Left ventricle myocardium inferior (tissue), 1 donor: ENCODE measurements around the gene RPUSD2. TPM values are rescaled to one million over a fixed set of nuclear protein-coding genes. Genes with fewer than 3 reads are reported as not detected.

Experiments used
- DNase-seq: peaks from one replicate; pipeline ENCODE4 v3.0.0-alpha.2; 2020
- H3K27ac ChIP-seq: fragments of 200-600 bp; replicated peaks from 2 replicates; pipeline ENCODE4 v1.8.0; 2021
- H3K27me3 ChIP-seq: fragments of 200-600 bp; 2 replicates; pipeline ENCODE4 v1.8.0; 2021; ENCODE audit warnings: low read depth
- H3K36me3 ChIP-seq: fragments of 200-600 bp; 2 replicates; pipeline ENCODE4 v1.8.0; 2021
- H3K4me1 ChIP-seq: fragments of 200-600 bp; 2 replicates; pipeline ENCODE4 v1.8.0; 2021
- H3K4me3 ChIP-seq: fragments of 200-600 bp; 2 replicates; pipeline ENCODE4 v1.8.0; 2021; ENCODE audit warnings: mild to moderate bottlenecking, moderate library complexity
- H3K9me3 ChIP-seq: fragments of 200-600 bp; replicated peaks from 2 replicates; pipeline ENCODE4 v1.8.0; 2021
- intact Hi-C: fragments of 100-400 bp; cut with micrococcal nuclease; formaldehyde crosslinking; loops from one replicate; pipeline ENCODE4 v1.11.0; 2022
- total RNA-seq: library from RNA; stranded (reverse); fragmentation: NEBNext Ultra II Directional; extraction: Animal tissue kit (Norgen Biotek cat#: 25700); gene quantifications from one replicate; pipeline ENCODE4 v1.2.1, GENCODE V29; 2021
- TF ChIP-seq, protein P1 (sequence below): fragments of 200-600 bp; IDR thresholded peaks from 2 replicates; pipeline ENCODE4 v1.8.0; 2021; ENCODE audit warnings: antibody characterized with exemption, mild to moderate bottlenecking, borderline replicate concordance
- donor health status: DM: no; HTN: yes; CAD: no; lungs with severe emphysema.

RPUSD2 gene
- total RNA-seq, 1 donor from 2014 or later, result 12.0 TPM

DNA sequence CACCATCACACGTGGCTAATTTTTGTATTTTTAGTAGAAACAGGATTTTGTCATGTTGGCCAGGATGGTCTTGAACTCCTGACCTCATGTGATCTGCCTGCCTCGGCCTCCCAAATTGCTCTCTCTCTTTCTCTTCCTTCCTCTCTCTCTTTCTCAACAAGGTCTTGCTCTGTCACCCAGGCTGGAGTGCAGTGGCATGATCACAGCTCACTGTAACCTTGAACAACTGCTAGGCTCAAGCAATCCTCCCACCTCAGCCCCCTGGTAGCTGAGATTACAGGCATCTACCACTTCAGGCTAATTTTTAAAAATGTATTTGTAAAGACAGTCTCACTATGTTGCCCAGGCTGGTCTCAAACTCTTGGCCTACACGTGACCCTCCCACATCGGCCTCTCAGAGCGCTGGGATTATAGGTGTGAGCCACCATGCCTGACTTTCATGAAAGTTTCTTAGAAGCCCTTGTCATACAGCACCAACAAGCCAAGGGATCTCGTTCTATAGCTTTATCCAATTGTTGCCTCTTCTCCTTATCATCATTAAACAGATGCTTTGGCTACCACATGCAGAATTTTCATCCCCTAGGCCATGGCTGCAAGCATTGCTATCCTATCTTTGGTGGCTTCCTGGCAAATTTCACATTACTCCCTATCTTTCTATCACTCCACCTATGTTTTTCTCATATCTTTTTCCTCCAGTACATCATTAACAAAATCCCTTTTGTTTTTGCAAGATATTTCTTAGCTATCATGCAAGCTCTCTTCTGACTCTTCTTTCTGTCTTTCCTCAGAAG lies 10.0 kb upstream of the RPUSD2 start:
- TF ChIP-seq, protein P1, sequence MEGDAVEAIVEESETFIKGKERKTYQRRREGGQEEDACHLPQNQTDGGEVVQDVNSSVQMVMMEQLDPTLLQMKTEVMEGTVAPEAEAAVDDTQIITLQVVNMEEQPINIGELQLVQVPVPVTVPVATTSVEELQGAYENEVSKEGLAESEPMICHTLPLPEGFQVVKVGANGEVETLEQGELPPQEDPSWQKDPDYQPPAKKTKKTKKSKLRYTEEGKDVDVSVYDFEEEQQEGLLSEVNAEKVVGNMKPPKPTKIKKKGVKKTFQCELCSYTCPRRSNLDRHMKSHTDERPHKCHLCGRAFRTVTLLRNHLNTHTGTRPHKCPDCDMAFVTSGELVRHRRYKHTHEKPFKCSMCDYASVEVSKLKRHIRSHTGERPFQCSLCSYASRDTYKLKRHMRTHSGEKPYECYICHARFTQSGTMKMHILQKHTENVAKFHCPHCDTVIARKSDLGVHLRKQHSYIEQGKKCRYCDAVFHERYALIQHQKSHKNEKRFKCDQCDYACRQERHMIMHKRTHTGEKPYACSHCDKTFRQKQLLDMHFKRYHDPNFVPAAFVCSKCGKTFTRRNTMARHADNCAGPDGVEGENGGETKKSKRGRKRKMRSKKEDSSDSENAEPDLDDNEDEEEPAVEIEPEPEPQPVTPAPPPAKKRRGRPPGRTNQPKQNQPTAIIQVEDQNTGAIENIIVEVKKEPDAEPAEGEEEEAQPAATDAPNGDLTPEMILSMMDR, result no peak
- Histone ChIP-seq H3K27me3 (no peaks in the 10 kb centered on the region), H3K4me1 (peaks cover 47% of the 10 kb centered on the region), H3K36me3 (peaks cover 34% of the 10 kb centered on the region), H3K4me3 (no peak overlapping the region), H3K27ac (no peak overlapping the region), H3K9me3 (no peaks in the 10 kb centered on the region)
- intact Hi-C loops, result no loop called here
- no peak for DNase-seq

GRCh38 chr15:40562691-40563090 lies 6.4 kb upstream of the RPUSD2 start:
- DNase-seq, result no peak
- TF ChIP-seq, protein P1, result no peak
- no peak overlapping the region for H3K27ac ChIP-seq
- peaks cover 9% of the 10 kb centered on the region for H3K36me3 ChIP-seq
- no peaks in the 10 kb centered on the region for H3K9me3 ChIP-seq
- intact Hi-C loops, result no loop called here
- H3K4me3 ChIP-seq, result no peak overlapping the region
- no peaks in the 10 kb centered on the region for H3K27me3 ChIP-seq
- H3K4me1 ChIP-seq, result peaks cover 45% of the 10 kb centered on the region

GRCh38 chr15:40563426-40563825 lies 5.7 kb upstream of the RPUSD2 start:
- H3K9me3 ChIP-seq, result no peaks in the 10 kb centered on the region
- H3K36me3 ChIP-seq, result peaks cover 9% of the 10 kb centered on the region
- peaks cover 41% of the 10 kb centered on the region for H3K4me1 ChIP-seq
- no peaks in the 10 kb centered on the region for H3K27me3 ChIP-seq
- intact Hi-C loops, result no loop called here
- no peak overlapping the region for H3K27ac ChIP-seq
- H3K4me3 ChIP-seq, result peak overlapping the region; percentile 92
- TF ChIP-seq, protein P1, result no peak
- no peak for DNase-seq

GRCh38 chr15:40564591-40565332 lies 4.3 kb upstream of the RPUSD2 start, which contains the start of gene CCDC32:
Gene CCDC32 (minus strand): TSS chr15:40565042. CDS start chr15:40563015, 2,027 bp downstream.
- Histone ChIP-seq H3K27ac (peak within 1 kb of the TSS; percentile 98), H3K27me3 (no peaks in the 10 kb centered on the region), H3K4me3 (peak within 1 kb of the TSS; percentile 92), H3K36me3 (peaks cover 9% of the 10 kb centered on the region), H3K9me3 (no peaks in the 10 kb centered on the region), H3K4me1 (peaks cover 52% of the 10 kb centered on the region)
- peak; percentile 97 for DNase-seq
- TF ChIP-seq, protein P1, result no peak
- intact Hi-C loops, result no loop called here

- H3K9me3 ChIP-seq, result no peaks in the 10 kb centered on the region
- H3K4me3 ChIP-seq, result peak overlapping the region; percentile 92
- no peaks in the 10 kb centered on the region for H3K27me3 ChIP-seq
- intact Hi-C loops, result no loop called here
- no peak for DNase-seq
- TF ChIP-seq, protein P1, result no peak
- peak overlapping the region; percentile 98 for H3K27ac ChIP-seq
- peaks cover 9% of the 10 kb centered on the region for H3K36me3 ChIP-seq
- H3K4me1 ChIP-seq, result peaks cover 60% of the 10 kb centered on the region
These were observed 3.5 kb upstream of the RPUSD2 start for GRCh38 chr15:40565333-40566238.
